B cell (primary cell): ENCODE results near the gene MBOAT1. TPM values are rescaled to one million over a fixed set of nuclear protein-coding genes. Genes with fewer than 3 reads are reported as not detected.

Source experiments
- ATAC-seq: fragments of 200-7000 bp; cut with Tn5 transposase; one replicate; pipeline ENCODE4 v1.10.0; 2021; ENCODE audit warnings: low read depth, mild to moderate bottlenecking, moderate number of reproducible peaks, moderate library complexity
- CTCF ChIA-PET: fragments of 350-600 bp; sonication (Branson Sonifier 250); formaldehyde crosslinking; loops from one replicate; lab custom pipeline; 2021; ENCODE audit warnings: antibody characterized with exemption, inconsistent platforms; lab: Charles Lee
- POLR2A ChIA-PET: fragments of 350-600 bp; sonication (Branson Sonifier 250); formaldehyde crosslinking; loops from one replicate; lab custom pipeline; 2021; ENCODE audit warnings: antibody characterized with exemption; lab: Charles Lee
- DNase-seq: peaks from one replicate; pipeline ENCODE4 v3.0.0; 2013
- H2AFZ ChIP-seq: 2 replicates; pipeline ENCODE4 v1.6.1; 2012; ENCODE audit warnings: mild to moderate bottlenecking, low read depth, low read length; ENCODE audit not compliant: insufficient read depth, poor library complexity, severe bottlenecking
- H3K27ac ChIP-seq, 2 donors: 1 replicate in 1 of 2; 2 replicates in 1 of 2; pipeline ENCODE4 v1.5.1; 2012 to 2013; ENCODE audit warnings: low read length in 2 of 2, mild to moderate bottlenecking in 2 of 2, moderate library complexity in 1 of 2
- H3K27me3 ChIP-seq, 4 experiments: fragments of 200-600 bp in 1 of 4; sonication (generic) in 1 of 4; replicated peaks in 1 of 4; 1 replicate in 2 of 4; 2 replicates in 2 of 4; pipeline versions ENCODE4 v1.6.1 to v1.7.0; 2013 to 2016; ENCODE audit warnings: low read length in 3 of 4, mild to moderate bottlenecking in 2 of 4, mixed read lengths in 1 of 4, moderate library complexity in 1 of 4; ENCODE audit not compliant: insufficient read depth in 4 of 4, control insufficient read depth in 3 of 4; ENCODE audit errors: control extremely low read depth in 1 of 4
- H3K36me3 ChIP-seq, 2 experiments: replicated peaks in 1 of 2; 1 replicate in 1 of 2; 2 replicates in 1 of 2; pipeline versions ENCODE4 v1.6.1 to v1.7.1; 2013; ENCODE audit warnings: low read length in 1 of 2; ENCODE audit not compliant: insufficient read depth in 2 of 2, control insufficient read depth in 1 of 2; ENCODE audit errors: control extremely low read depth in 1 of 2, extremely low read depth in 1 of 2
- H3K4me1 ChIP-seq, 2 donors: fragments of 200-600 bp in 1 of 2; sonication (generic) in 1 of 2; 1 replicate in 1 of 2; 2 replicates in 1 of 2; pipeline versions ENCODE4 v1.5.1 to v1.6.1; 2013 to 2017; ENCODE audit warnings: low read length in 2 of 2; ENCODE audit not compliant: control insufficient read depth in 2 of 2, insufficient read depth in 2 of 2
- H3K4me2 ChIP-seq: replicated peaks from 2 replicates; pipeline ENCODE3; 2012; ENCODE audit warnings: mild to moderate bottlenecking, low read depth, low read length; ENCODE audit not compliant: poor library complexity, severe bottlenecking
- H3K4me3 ChIP-seq, 5 experiments: fragments of 200-600 bp in 1 of 5; sonication (generic) in 1 of 5; 1 replicate in 3 of 5; 2 replicates in 2 of 5; pipeline versions ENCODE4 v1.5.1 to v1.7.0; 2011 to 2016; ENCODE audit warnings: low read length in 4 of 5, mild to moderate bottlenecking in 4 of 5, low read depth in 2 of 5, control low read depth in 1 of 5, moderate library complexity in 1 of 5; ENCODE audit not compliant: insufficient read depth in 1 of 5; ENCODE audit errors: control extremely low read depth in 1 of 5, extremely low read depth in 1 of 5
- H3K79me2 ChIP-seq: fragments of 200-600 bp; sonication (generic); one replicate; pipeline ENCODE4 v1.6.0; 2016; ENCODE audit warnings: low read length; ENCODE audit not compliant: control insufficient read depth, insufficient read depth
- H3K9ac ChIP-seq: fragments of 200-600 bp; sonication (generic); 2 replicates; pipeline ENCODE4 v1.6.1; 2017; ENCODE audit warnings: mild to moderate bottlenecking, low read length, moderate library complexity
- H3K9me3 ChIP-seq, 3 donors: one replicate each; pipeline versions ENCODE4 v1.6.1 to v1.7.1; 2013; ENCODE audit warnings: low read length in 2 of 3; ENCODE audit not compliant: control insufficient read depth in 2 of 3, insufficient read depth in 1 of 3; ENCODE audit errors: control extremely low read depth in 1 of 3
- H4K20me1 ChIP-seq: 2 replicates; pipeline ENCODE4 v1.6.0; 2012; ENCODE audit warnings: mild to moderate bottlenecking, low read length; ENCODE audit not compliant: insufficient read depth, control insufficient read depth, poor library complexity, severe bottlenecking
- H3K27ac Mint-ChIP-seq: one replicate; pipeline ENCODE4 v1.8.0; 2021; ENCODE audit warnings: mixed read lengths
- H3K27me3 Mint-ChIP-seq: one replicate; pipeline ENCODE4 v1.8.0; 2021; ENCODE audit warnings: mixed read lengths
- H3K4me1 Mint-ChIP-seq: one replicate; pipeline ENCODE4 v1.8.0; 2021; ENCODE audit warnings: mixed read lengths
- H3K4me3 Mint-ChIP-seq: one replicate; pipeline ENCODE4 v1.8.0; 2021; ENCODE audit warnings: mixed read lengths
- H3K9me3 Mint-ChIP-seq: one replicate; pipeline ENCODE4 v1.8.0; 2022; ENCODE audit warnings: mixed read lengths; ENCODE audit not compliant: insufficient read depth
- CTCF ChIP-seq: fragments of 200-600 bp; IDR thresholded peaks from one replicate; pipeline ENCODE4 v1.8.0; 2022; ENCODE audit warnings: antibody characterized with exemption, mild to moderate bottlenecking
- EZH2 ChIP-seq: IDR thresholded peaks from 2 replicates; pipeline ENCODE4 v1.6.1; 2012; ENCODE audit warnings: borderline replicate concordance, low read depth, mild to moderate bottlenecking, moderate library complexity, low read length; ENCODE audit not compliant: insufficient read depth, poor library complexity, severe bottlenecking
- WGBS: methylation state at CpG from one replicate; pipeline ENCODE4 v1.1.5; 2013; ENCODE audit warnings: missing lambda C conversion rate; ENCODE audit not compliant: insufficient coverage; 5-methylcytosine and 5-hydroxymethylcytosine counted together
- intact Hi-C: fragments of 100-400 bp; cut with micrococcal nuclease; formaldehyde crosslinking; loops from one replicate; pipeline ENCODE4 v1.10.0; 2022
- polyA plus RNA-seq: library from polyadenylated mRNA; depleted of rRNA; stranded (reverse); fragments of >200 nt; gene quantifications from 2 replicates; pipeline ENCODE4 v1.2.3, GENCODE V29; 2012
- total RNA-seq, 2 donors: library from RNA; stranded (reverse); fragments of 120-200 nt in 1 of 2; gene quantifications; 1 replicate in 1 of 2; 2 replicates in 1 of 2; pipeline versions ENCODE4 v1.2.3 to v1.2.4, GENCODE V29; 2013 to 2022

The MBOAT1 gene
- total and polyA plus RNA-seq, 2 donors (not counting 1 experiment from before 2014, with no cell fraction given) = 5.4 to 8.1 TPM

GRCh38 chr6:20105838-20106237 is 106.4 kb downstream of the MBOAT1 start:
- Mint-ChIP-seq H3K9me3 (no peaks in the 10 kb centered on the region), H3K4me1 (no peaks in the 10 kb centered on the region), H3K27ac (no peak overlapping the region), H3K27me3 (no peaks in the 10 kb centered on the region), H3K4me3 (no peak overlapping the region)
- DNase-seq (no peak), ATAC-seq (no peak)
- Histone ChIP-seq H3K4me3 (no peak overlapping the region), H3K9me3 (no peaks in the 10 kb centered on the region), H3K36me3 (peaks cover 0 to 25% of the 10 kb centered on the region in 2 experiments), H2AFZ (no peak overlapping the region), H3K27me3 (no peaks in the 10 kb centered on the region), H3K4me2 (no peak overlapping the region), H3K79me2 (no peaks in the 10 kb centered on the region), H3K27ac (no peak overlapping the region), H3K9ac (no peak overlapping the region), H3K4me1 (no peaks in the 10 kb centered on the region), H4K20me1 (no peaks in the 10 kb centered on the region)
- intact Hi-C loops = no loop called here
- 80% methylated on average over 1 of the region's 4 CpGs for WGBS
- POLR2A ChIA-PET = no interaction called here
- no peak for TF ChIP-seq CTCF
- TF ChIP-seq EZH2 = no peak
- CTCF ChIA-PET = interaction anchor here (1.2 to 1.6 kb wide), 2 partner anchors 13 to 35 kb away, joined by 3 read pairs; no protein-coding TSS in a partner anchor

DNA sequence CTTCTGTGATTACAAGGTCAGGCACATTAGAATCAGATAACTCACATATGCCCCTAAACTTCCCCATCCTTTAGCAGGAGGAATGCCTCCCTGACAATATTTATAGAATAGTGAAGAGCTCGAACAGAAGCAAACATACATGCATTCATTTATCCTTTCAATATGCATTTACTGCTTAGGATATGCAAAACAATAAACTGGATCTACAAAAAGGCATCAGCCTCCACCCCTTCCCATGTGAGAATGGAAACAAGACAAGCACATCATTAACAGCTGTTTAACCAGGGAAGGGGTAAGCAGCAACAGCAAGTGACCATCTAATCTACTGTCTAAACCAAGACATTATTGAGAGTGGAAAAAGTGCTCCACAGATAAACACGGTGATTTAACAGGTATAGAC is 107.6 kb downstream of the MBOAT1 start:
- ATAC-seq = no peak
- ChIA-PET POLR2A (no interaction called here), CTCF (interaction anchor here (1.2 kb wide), 1 partner anchor 34 kb away, joined by 3 read pairs; no protein-coding TSS in a partner anchor)
- Histone ChIP-seq H3K36me3 (peaks cover 0 to 25% of the 10 kb centered on the region in 2 experiments), H3K4me3 (no peak overlapping the region), H3K79me2 (no peaks in the 10 kb centered on the region), H3K27ac (no peak overlapping the region), H3K9me3 (no peaks in the 10 kb centered on the region), H3K27me3 (no peaks in the 10 kb centered on the region), H2AFZ (no peak overlapping the region), H4K20me1 (no peaks in the 10 kb centered on the region), H3K4me2 (no peak overlapping the region), H3K4me1 (no peaks in the 10 kb centered on the region), H3K9ac (no peak overlapping the region)
- no peak for DNase-seq
- 100% methylated on average over 1 of the region's 2 CpGs for WGBS
- no peaks in the 10 kb centered on the region for H3K4me1 Mint-ChIP-seq
- H3K9me3 Mint-ChIP-seq = no peaks in the 10 kb centered on the region
- TF ChIP-seq CTCF (no peak), EZH2 (no peak)
- no peak overlapping the region for H3K27ac Mint-ChIP-seq
- H3K4me3 Mint-ChIP-seq = no peak overlapping the region
- no peaks in the 10 kb centered on the region for H3K27me3 Mint-ChIP-seq
- intact Hi-C loops = no loop called here
